NCI-H128 (cell line): ENCODE results near the gene TEPSIN.

ENCODE experiments used
- DNase-seq: peaks from one replicate; lab custom pipeline; 2025; ENCODE audit not compliant: unreplicated experiment; lab: John Stamatoyannopoulos, UW

The TEPSIN gene

DNA sequence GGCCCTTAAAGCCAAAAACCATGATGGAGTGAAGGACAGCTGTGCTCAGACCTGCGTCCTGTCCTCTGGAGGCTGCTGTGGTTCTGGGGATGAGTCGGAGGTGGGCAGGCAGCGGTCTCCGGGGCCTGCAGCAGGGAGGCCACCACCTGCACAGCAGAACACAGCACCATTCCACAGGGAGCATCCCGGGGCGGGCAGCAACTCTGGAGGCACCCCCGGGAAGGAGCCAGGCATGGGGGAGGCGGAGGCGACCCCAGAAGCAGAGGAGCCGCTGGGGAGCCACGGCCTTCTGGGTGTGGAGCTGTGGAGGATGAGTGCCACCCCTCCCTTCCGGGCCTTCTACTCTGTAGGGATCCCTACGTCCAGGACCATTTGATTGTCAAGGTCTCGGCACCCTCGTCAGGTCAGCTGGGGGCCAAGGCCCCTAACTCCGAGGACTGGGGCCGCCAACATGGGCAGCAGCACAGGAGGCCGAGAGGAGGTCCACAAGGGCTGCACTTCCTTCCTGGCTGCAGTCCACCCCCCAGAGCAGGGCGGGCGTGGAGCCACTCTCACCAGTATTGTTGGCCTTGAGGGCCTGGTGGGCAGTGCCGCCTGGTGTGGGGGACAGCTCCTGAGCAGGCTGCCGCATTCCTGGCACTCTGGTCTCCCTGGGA lies 39.9 kb downstream of the TEPSIN start:
- DNase-seq = no peak

- no peak for DNase-seq
Measured at GRCh38 chr17:81197831-81198490, 40.9 kb downstream of the TEPSIN start.

DNA sequence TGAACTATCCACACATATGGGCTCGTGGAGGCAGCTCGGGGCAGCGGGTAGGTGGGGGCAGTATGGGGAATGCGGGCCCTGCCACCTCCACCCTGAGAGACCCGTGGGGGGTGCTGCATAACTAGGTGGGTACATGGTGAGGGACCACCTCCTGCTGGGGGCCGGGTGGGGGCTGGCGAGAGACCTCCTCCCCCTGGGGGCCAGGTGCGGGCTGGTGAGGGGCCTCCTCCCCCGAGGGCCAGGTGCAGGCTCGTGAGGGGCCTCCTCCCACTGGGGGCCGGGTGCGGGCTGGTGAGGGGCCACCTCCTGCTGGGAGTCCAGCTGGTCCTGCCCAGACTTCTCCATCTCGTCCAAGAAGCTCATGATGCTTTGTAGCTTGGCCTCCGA lies 41.5 kb downstream of the TEPSIN start:
- no peak for DNase-seq

- DNase-seq = no peak
Measured at GRCh38 chr17:81196505-81197408, 42.1 kb downstream of the TEPSIN start.

DNA sequence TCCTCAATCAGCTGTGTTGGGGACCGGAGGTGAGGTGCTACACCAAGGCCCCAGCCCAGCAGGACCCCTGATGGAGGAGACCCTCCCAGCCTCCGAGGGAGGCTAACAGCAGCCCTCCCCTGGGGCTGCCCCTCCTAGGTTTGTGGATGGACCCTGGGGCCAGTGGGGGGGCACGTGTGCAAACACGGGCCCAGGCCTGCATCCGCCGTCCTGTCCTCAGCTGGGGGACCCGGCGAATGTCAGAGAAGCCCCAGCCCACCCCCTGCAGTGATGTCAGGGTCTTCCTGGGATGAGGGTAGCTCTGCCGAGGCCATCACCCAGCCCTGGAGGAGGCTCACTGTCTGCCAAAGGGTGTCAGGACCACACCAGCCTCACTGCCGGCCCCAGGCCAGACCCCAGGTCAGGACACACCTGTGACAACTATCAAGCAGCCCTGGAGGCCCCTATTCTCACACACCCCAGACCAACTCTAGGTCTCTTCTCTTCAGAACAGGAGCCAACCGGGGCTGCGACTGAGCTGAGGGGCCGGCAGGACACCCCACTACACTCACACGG lies 42.8 kb downstream of the TEPSIN start:
- DNase-seq = no peak

DNA sequence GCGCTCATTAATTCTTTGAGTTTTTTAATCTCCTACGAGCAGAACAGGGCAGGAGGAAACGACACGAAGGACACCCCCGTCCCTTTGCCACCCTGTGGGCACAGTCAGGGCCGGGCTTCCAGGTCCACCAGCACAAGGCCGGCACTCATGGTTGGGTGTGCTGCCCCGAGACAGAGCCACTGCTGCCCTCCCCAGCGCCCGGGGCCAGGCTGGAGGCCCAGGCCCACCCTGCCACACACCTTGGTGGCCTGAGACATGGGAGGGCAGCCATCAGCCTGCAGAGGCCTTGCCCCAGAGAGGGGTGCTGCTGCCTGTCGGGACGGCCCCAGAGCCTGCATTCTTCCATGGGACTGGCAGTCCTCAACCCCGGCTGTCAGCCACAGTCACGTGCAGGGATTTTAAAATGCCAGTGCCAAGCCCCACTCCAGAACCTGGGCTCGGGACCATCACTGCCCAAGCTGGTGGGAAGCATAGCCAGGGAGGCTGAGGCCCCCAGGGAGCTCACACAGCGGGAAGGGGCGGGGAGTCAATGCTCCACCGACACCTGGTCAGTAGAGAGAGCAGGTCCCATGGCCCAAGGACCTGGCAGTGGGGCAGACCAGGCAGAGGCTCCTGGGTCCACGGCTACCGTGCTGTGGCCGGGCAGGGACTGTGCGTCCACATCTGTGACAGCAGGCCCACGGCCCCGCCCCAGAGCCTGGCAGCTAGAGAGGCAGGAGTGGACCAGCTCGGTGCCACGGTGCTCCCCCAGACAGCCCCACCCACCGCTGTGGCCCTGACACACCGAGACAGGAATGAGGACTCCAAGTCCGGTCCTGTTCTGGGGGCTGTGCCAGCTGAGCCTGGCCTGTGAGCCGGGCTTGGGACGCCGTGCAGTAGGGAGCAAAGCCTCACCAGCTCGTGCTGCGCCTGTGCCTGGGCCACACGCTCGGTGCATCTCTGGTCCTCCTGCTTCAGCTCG lies 43.6 kb downstream of the TEPSIN start:
- DNase-seq = no peak

GRCh38 chr17:81194225-81194760 lies 44.6 kb downstream of the TEPSIN start:
- DNase-seq = no peak

DNA sequence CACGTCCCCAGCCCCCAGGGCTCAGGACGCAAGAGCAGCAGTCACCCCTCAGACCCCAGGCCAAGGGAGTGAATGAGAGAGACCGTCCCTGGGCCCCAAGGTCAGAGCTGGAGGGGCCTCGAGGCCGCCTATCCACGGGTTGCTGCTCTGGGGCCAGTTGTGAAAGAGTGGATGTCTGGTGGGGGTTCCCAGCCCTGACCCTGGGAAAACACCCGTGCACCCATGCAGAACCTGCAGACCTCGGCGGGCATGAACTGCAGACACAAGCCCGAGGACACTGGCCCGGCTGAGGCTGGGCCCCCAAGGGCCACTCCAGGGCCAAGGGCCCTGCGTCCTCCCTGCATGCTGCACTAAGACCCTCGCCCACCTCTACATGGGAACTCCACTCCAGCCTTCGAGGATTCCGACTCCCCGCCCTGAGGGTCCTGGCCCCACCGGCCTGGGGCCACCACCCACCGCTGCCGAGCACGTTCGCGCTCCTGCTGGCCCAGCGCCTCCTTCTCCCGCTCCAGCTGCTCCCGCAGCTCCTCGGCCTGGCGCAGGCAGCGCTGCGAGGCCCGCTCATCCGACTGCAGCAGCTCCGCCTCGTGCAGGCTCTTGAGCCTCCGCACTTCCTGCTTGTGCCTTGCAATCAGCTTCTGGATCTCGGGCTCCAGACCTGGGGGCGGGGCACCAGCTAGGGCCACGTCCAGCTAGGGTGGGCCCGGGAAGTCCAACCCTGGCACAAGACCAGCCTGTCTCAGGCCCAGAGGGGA lies 45.2 kb downstream of the TEPSIN start:
- DNase-seq = no peak

DNA sequence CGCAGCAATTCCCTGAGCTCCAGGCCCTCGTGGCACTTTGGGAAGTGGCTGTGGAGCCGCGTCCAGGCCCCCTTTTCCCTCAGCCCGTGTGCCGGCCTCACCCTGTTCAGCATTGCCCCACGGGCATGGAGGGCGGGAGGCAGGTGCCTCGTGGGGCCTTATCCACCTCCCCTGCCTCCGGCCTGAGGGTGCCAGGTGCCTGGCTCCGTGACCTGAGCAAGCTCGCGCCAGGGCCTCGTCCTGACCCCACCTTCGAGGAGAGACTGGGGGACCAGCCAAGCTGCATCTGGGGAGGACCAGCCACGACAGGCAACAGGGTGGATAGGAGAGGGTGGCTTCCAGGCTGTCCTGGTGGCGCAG lies 45.8 kb downstream of the TEPSIN start:
- DNase-seq = no peak

GRCh38 chr17:81192386-81193050 lies 46.3 kb downstream of the TEPSIN start:
- no peak for DNase-seq

GRCh38 chr17:81191646-81192045 lies 47.2 kb downstream of the TEPSIN start:
- DNase-seq = no peak

DNA sequence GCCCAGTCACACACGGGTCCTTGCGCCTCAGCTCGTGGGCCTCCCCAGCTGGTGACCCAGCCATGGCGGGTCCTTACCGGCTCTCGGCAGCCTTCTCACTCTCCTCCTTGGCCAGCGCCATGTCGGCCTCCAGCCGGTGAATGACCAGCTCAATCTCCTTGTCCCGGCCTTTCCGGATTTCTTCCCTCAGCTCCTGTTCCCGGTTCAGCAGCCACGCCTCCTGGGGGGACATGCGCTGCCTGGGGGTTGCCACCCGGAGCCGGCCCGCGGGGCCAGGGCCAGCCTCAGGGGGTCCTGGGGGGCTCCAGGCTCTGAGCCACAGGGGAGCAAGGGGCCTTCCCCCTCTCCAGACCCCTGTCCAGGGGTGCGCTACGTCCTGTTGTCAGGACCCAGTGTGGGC lies 47.7 kb downstream of the TEPSIN start:
- DNase-seq = no peak

GRCh38 chr17:81190591-81190990 lies 48.3 kb downstream of the TEPSIN start:
- DNase-seq = no peak

DNA sequence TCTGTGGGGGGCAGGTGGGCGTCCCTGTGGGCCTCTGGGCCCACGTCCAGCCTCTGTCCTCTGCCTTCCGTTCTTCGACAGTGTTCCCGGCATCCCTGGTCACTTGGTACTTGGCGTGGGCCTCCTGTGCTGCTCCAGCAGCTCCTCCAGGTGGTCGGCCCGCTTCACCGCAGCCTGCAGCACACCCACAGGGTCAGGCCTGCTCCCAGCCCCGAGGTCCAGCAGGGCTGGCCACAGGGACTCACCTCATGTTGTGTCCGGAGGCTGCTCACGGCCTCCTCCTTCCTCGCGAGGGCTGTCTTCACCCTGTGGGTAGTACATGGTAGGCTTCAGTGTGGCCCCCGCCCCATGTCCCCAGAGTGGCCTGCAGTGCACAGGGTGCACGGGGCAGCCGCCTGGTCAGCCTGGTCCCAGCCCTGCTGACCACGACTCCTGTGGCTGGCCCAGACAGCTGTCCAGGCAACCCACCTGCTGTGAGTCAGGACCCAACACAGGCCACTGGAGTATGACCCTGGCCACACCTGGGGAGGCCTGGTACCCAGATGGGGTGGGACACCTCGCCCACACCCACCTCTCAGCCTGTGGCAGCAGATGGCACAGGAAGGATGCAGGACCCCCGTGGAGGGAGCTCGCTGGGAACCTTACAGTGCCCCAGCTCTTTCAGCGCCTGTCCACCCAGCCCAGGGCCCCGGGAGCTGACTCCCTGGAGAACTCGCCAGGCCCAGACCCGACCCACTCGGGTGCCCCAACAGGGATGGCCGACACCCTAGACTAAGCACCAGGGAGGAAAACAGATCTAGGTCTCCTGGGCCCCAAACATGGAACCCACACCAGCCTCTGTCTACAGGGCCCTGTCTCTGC lies 49.0 kb downstream of the TEPSIN start:
- no peak for DNase-seq

GRCh38 chr17:81189016-81189415 lies 49.8 kb downstream of the TEPSIN start:
- no peak for DNase-seq

- DNase-seq = no peak
Measured at GRCh38 chr17:81188491-81188840, 50.4 kb downstream of the TEPSIN start.

GRCh38 chr17:81187586-81188490 lies 51.0 kb downstream of the TEPSIN start:
- no peak for DNase-seq
